ENCODE measurements around the gene PGAM1. TPM values are rescaled to one million over a fixed set of nuclear protein-coding genes. Genes with fewer than 3 reads are reported as not detected.

PGAM1 gene
- total and polyA plus RNA-seq, 2 of the 13 experiments (the other 11 are each of a cell fraction or from before 2014, with no cell fraction given) = 354 to 483 TPM

DNA sequence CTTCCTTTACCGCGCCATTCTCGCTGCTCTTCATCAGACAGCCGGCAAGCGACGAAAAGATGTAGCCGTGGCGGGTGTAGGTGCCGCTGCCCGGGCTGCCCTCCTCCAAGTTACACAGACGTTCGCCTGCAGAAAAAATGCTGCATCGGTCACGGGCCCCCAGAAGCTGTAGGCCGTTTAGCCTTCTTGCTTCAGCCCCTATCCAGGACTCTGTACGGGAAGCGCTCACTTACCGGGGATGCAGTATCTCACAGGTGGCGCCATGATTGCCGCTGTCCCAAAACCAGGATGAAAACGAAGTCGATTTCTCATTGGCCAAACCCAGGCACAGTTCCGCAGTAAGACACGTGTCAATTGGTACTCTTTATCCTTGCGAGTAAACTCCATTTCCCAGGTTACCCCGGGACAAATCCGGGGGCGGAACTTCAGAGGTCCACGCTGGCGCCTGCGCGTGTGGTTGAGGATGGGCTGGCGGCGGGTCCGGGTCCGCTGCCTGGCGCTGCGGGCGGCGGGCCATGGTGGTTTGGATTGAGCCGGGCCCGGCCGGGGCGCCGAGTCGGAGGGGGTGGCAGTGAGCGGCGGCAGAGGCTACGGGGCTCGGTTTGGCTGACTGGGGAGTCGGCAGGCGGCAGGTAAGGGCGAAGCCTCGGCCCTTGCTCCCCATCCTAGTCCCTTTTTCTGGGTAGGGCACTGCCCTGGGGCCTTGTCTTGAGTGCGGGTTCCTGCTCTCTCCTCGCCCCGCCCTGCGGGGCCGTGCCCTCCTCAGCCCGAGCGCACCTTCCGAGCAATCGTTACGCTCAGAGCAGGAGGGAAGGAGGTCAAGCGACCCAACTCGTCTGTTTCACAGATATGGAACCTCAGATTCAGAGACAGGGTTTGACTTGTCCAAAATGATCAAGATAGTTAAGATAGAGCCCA, 20.0 kb downstream of the PGAM1 start, which contains the start of the genes EXOSC1 and ZDHHC16 (continued):
- TF ChIP-seq, protein P1, sequence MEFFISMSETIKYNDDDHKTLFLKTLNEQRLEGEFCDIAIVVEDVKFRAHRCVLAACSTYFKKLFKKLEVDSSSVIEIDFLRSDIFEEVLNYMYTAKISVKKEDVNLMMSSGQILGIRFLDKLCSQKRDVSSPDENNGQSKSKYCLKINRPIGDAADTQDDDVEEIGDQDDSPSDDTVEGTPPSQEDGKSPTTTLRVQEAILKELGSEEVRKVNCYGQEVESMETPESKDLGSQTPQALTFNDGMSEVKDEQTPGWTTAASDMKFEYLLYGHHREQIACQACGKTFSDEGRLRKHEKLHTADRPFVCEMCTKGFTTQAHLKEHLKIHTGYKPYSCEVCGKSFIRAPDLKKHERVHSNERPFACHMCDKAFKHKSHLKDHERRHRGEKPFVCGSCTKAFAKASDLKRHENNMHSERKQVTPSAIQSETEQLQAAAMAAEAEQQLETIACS (CRISPR knock-in tag; IDR thresholded peaks at IDR 0.05) = no peak
- TF ChIP-seq KDM5A (IDR thresholded peaks at IDR 0.05; ENCODE audit: borderline replicate concordance, low read length) (peak; percentile 90), ZNF430 (CRISPR knock-in tag; IDR thresholded peaks at IDR 0.05) (peak; percentile 80), POGZ (CRISPR knock-in tag; IDR thresholded peaks at IDR 0.05) (peak; percentile 73), ZNF547 (CRISPR knock-in tag; IDR thresholded peaks at IDR 0.05) (peak; percentile 50), ZNF550 (CRISPR knock-in tag; IDR thresholded peaks at IDR 0.05; ENCODE audit: borderline replicate concordance) (no peak), NR2F1 (CRISPR knock-in tag; IDR thresholded peaks at IDR 0.05) (no peak), ZNF720 (CRISPR knock-in tag; IDR thresholded peaks at IDR 0.05) (no peak), FOXC1 (CRISPR knock-in tag; IDR thresholded peaks at IDR 0.05; ENCODE audit: borderline replicate concordance) (peak; percentile 29; the same call in 1 of the 2 replicates), ZNF782 (CRISPR knock-in tag; IDR thresholded peaks at IDR 0.05; ENCODE audit: borderline replicate concordance) (no peak), CHCHD3 (CRISPR knock-in tag; IDR thresholded peaks at IDR 0.05) (no peak), SP4 (CRISPR knock-in tag; IDR thresholded peaks at IDR 0.05) (peak; percentile 57), NFYB (CRISPR knock-in tag; IDR thresholded peaks at IDR 0.05) (peak; percentile 96), RAD51 (IDR thresholded peaks at IDR 0.05; ENCODE audit: borderline replicate concordance) (peak; percentile 12; the same call in 1 of the 2 replicates)
- TF ChIP-seq, protein P2, sequence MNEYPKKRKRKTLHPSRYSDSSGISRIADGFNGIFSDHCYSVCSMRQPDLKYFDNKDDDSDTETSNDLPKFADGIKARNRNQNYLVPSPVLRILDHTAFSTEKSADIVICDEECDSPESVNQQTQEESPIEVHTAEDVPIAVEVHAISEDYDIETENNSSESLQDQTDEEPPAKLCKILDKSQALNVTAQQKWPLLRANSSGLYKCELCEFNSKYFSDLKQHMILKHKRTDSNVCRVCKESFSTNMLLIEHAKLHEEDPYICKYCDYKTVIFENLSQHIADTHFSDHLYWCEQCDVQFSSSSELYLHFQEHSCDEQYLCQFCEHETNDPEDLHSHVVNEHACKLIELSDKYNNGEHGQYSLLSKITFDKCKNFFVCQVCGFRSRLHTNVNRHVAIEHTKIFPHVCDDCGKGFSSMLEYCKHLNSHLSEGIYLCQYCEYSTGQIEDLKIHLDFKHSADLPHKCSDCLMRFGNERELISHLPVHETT (CRISPR knock-in tag; conservative IDR thresholded peaks at IDR 0.05) = 0 out of 2 replicates have a peak, but pooled peaks have one; percentile 67
- TF ChIP-seq, protein P3, sequence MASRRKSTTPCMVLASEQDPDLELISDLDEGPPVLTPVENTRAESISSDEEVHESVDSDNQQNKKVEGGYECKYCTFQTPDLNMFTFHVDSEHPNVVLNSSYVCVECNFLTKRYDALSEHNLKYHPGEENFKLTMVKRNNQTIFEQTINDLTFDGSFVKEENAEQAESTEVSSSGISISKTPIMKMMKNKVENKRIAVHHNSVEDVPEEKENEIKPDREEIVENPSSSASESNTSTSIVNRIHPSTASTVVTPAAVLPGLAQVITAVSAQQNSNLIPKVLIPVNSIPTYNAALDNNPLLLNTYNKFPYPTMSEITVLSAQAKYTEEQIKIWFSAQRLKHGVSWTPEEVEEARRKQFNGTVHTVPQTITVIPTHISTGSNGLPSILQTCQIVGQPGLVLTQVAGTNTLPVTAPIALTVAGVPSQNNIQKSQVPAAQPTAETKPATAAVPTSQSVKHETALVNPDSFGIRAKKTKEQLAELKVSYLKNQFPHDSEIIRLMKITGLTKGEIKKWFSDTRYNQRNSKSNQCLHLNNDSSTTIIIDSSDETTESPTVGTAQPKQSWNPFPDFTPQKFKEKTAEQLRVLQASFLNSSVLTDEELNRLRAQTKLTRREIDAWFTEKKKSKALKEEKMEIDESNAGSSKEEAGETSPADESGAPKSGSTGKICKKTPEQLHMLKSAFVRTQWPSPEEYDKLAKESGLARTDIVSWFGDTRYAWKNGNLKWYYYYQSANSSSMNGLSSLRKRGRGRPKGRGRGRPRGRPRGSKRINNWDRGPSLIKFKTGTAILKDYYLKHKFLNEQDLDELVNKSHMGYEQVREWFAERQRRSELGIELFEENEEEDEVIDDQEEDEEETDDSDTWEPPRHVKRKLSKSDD (CRISPR knock-in tag; IDR thresholded peaks at IDR 0.05; ENCODE audit: low read depth) = 0 out of 2 replicates have a peak, but pooled peaks have one; percentile 17

Data from HepG2 (cell line).